ENCODE data around the gene PRR5L.

DNA sequence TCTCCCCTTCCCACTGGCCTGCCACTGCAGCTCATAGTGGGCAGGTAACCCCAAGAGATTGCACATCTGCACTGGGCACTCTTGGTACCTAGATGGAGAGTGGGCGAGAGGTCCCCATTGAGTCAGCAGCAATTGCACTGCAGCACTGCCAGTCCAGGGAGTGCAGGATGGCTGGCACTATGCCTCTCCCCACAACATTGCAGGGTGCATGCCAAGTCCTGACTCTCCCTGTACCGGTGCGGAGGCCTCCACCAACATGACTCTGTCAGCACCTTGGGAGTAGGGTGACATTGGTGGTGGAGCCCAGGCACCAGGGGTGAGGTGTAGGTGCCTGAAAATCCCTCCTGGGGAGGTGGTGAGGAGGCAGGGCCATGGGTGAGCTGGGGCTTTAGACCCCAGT, 131.8 kb downstream of the PRR5L start:
- TF ChIP-seq, protein P1, sequence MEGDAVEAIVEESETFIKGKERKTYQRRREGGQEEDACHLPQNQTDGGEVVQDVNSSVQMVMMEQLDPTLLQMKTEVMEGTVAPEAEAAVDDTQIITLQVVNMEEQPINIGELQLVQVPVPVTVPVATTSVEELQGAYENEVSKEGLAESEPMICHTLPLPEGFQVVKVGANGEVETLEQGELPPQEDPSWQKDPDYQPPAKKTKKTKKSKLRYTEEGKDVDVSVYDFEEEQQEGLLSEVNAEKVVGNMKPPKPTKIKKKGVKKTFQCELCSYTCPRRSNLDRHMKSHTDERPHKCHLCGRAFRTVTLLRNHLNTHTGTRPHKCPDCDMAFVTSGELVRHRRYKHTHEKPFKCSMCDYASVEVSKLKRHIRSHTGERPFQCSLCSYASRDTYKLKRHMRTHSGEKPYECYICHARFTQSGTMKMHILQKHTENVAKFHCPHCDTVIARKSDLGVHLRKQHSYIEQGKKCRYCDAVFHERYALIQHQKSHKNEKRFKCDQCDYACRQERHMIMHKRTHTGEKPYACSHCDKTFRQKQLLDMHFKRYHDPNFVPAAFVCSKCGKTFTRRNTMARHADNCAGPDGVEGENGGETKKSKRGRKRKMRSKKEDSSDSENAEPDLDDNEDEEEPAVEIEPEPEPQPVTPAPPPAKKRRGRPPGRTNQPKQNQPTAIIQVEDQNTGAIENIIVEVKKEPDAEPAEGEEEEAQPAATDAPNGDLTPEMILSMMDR (IDR thresholded peaks at IDR 0.05; ENCODE audit: low read depth, low read length) = no peak
- TF ChIP-seq EZH2phosphoT487 (IDR thresholded peaks at IDR 0.05; ENCODE audit: low read depth) = no peak
